Measurements from ENCODE around the gene UROS.

The UROS gene

DNA sequence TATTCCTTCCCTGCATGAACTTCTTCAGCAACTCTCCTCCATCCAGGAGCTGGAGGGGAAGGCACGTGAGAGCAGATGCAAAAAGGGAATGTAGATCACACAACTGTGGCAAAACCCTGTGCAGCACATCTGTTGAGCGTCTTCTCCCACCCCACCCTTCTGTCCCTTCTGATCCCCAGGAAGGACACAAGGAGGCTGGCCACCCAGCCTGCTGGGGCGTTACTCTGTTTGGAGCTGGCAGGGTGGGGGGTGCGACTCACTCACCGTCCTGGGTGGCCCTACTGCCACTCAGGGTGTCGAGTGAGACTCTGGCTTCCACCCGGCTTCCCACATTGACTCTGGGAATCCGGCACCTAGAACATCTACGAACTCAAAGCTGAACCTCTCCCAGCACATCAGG, 37.3 kb downstream of the UROS start:
- DNase-seq: no peak

DNA sequence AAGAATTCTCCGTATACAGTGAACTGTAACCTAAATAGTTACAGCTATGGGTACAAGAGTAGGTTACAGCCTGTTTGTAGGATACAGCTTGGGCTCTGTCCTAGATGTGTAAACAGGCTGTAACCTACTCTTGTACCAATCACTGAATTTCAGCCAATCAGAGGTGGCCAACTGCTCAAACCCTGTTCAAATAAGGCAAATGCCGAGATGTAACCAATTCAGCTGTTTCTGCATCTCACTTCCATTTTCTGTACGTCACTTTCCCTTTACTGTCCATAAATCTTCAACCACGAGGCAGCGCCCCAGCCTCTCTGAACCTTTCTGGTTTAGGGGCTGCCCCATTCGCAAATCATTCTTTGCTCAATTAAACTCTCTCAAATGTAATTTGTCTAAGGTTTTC, 39.1 kb downstream of the UROS start:
- no peak for DNase-seq

DNA sequence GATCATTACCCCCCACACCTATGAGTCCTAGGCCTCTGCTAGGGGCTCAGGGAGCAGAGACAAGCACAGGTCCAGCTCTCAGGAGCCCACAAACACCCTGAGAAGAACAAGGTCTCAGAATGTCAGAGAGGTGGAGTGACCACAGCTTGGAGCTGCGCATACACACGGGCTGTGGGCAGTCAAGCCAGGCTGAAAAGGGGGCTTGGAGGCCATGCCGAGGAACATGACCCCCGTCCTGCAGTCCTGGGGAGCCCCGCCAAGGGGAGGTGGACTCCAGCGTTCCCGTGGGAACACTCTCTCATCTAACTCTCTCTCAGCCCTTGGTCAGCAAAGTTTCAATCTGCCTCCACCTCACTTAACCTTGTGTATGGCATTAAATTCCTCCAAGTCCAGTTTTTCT, 39.6 kb downstream of the UROS start:
- DNase-seq: no peak

DNA sequence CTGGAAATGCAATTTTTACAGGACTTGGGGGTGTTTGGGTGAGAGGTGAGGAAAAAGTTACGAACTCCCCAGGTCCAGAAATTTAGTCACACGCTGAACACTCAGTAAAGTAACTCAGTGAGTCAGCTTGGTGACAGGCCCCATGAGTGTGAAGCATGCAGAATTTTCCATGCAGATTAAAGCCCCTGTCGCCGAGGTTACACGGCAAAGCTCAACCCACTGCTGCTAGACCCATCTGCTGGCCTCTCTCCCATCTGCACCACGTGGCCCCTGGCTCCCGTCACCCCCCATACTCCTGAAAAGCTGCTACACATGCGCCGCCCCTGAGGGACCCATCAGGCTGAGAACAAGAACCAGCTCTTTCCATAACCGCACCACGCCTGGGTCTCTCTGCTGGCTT, 40.4 kb downstream of the UROS start:
- DNase-seq: no peak

DNA sequence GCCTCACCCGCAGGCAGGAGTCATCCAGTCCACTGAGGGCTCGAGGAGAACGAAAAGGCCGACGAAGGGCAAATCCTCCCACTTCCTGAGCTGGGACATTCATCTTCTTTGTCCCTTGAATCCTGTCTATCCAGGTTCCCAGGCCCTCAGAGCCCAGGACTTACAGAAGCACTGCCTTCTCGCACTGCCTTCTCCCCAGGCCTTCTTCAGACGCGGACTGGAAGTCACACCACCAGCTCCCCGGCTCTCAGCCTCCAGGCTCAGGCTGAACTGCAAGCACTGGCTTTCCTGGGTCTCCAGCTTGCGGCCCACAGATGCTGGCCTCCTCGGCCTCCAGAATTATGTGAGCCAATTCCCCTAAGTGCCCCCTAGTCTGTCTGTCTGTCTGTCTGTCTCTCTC, 41.0 kb downstream of the UROS start:
- no peak for DNase-seq

DNA sequence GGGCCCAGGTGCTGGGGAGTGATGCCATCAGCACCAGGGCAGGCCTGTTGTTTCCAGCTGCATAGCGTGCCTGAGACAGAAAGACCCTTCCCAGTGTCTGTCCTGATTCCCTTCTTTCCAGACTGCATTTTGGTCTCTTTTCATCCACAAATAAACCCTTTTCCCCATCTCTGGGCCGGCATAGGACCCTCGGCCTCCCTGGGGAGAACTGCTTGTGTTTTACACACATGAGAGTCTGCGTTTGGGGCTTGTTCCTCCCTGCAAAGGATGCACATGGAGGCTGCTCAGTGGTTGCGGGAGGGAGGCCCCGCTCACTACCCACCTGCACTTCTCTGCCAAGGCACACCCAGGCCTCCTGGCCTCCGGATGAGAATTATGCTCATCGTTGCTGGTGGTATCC, 41.7 kb downstream of the UROS start:
- no peak for DNase-seq

DNA sequence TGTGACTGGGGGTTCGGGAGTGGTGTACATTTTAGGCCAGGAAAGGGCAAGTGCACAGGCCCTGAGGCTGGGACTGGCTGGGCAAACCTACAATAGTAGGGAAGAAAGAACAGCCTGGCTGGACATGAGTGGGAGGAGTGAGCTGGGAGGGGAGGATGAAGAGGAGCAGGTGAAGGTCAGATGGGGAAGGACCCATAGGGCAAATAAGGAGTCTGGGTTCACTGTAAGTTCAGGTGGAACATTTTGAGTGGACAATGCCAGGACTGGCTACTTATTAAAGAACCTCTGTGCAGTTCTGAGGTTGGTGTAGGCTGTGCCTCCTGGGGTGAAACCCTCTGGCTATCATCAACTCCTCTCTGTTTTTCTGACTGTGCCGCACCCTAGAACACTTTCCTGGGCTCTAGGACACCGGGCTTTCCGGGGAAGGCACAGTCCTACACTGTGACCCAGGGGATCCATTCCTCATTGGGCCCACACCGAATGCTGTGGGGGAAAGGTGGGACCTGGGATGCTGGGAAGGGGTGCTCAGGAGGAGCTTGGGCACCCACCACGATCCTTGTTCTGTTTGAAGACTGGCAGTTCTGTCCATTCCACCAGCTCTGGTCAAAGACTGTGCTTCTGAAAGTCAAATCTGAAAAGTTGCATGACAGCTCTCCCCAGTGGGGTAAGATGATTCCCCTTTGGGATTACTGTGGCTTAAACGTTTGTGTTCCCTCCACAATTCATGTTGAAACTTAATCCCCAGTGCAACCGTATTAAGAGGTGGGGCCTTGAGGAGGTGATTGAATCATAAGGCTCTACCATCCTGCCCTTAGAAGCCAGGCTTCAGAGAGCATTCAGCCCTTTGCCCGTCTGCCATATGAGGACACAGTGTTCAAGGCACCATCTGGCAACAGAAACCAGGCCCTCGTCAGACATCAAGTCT, 43.4 kb downstream of the UROS start:
- DNase-seq: no peak

DNA sequence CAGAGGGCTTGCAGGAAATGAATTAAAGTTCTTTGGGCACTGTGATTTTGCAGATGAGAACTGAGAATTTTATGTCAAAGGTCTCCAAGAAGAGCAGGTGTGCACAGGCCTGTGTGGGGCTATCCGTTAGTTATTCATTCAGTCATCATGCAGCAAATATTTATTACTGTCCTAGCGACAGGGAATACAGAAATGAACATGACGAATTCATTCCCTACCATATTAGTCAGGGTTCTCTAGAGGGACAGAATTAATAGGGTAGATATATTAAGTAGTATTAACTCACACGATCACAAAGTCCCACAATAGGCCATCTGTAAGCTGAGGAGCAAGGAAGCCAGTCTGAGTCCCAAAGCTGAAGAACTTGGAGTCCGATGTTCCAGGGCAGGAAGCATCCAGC, 44.5 kb downstream of the UROS start:
- DNase-seq: no peak

DNA sequence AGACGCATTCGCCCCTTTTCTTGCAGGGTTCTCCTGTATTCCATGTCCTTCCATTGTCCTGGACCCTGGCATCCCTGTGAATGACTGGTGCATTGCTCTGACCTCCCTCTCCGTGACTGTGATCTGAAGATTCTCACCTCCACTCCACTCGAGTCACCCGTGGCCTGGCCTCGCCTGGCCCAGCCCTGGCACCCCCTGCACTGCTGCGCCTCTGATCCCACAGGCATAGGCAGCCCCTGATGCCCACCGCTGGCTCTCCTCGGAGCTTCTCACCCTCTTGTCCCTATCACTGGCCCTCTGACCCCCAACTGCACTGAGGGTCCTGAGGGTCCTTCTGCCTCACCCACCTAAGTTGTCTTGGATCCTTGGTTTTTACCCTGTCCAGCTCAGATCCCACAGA, 45.3 kb downstream of the UROS start:
- DNase-seq: no peak

DNA sequence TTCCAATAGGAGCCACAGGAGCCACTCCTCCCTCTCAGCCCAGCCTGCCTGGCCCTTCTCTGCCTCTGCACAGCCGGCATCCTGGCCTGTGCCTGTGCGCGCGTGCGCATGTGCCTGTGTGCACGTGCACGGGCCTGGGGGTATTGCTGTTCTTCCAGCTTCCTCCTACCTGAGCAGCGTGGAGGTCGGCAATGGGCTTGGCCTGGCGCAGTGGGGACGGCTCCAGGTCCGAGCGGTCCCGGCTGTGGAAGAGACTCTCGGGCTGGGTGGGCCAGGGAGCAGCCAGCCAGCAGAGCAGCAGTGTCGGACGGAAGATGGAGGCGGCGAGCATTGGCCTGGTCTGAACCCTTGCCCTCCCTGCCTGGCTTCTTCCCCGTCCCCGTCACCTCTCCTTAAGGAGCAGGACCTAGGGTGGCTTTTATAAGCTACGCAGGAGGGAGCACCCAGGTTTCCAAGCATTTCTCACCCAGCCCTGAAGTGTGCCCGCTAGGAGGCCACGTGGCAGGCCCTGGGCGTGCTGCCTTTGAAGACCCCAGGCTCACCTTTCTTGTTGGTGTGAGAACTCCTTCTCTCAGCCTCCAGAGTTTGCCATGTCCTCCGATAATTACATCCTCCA, 47.5 kb downstream of the UROS start, which contains the start of gene MMP21:
Gene MMP21 (minus strand): TSS at position 331 of the 616 bp plus-strand sequence. CDS start 0 bp downstream, at position 331.
- no peak for DNase-seq

DNA sequence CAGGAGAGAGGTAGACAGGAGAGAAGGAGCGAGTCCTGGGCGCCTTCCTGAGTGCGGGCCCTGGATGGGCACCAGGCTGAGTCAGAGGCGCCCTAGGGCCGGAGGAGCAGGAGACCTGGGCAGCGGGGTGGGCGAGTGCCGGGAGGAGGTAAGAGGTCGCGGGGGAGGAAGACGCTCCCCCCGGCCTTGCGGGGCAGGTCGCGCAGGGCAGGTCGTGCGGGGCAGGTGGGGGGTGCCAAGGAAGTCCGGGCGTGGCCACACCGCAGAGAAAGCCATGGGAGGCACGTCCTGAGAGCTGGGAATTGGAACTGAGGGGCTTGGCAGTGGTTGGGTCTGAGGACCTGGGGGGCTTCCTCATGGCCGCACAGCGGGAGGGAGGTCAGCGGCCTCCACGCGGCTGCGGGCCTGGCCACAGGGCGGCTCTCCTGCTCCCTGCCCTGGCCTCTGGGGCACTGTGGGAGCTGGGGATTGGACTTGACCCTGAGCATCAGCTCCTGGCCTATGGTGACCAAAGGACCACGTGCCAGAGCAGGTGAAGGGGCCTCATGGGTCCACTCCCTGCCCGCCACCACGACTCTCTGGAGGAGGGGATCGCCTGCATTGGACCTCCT, 48.4 kb downstream of the UROS start:
- DNase-seq: no peak

DNA sequence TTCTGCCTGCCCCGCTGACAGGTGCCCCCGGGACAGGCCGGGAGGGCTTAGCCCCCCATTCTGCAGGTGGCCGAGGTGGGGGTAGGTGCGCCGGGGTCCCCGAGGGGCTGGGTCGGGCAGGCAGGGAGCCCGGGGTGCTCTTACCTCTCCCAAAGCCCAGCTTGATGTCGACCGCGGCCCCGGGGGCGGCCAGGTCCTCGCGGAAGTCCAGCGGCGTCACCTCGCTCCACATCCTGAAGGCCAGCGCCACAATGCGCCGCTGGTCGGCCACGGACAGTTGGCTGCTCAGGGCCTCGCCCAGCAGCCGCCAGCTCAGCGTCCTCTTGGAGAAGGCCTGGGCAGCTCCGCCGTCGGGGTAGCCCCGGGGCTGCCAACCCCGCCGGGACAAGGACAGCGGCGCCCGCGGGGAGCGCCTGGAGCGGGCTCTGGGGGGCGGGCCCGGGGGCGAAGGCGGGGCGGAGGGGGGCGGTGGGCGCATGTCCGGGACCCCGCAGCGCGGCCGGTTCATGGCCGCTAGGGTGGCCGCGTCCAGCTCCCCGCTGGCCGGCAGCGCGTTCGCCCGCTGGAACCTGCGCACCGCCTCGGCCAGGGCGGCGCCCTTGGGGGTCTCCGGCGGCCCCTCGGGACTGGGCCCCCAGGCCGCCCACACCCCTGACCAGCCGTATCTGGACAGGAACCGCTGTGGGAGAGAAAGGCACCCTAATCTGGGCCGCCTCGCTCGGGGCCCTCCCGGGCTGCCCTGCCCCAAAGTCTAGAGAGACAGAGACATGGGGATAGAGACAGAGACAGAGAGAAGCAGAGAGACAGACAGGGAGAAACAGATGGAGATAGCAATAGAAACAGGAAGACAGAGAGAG, 49.1 kb downstream of the UROS start:
- DNase-seq: no peak

DNA sequence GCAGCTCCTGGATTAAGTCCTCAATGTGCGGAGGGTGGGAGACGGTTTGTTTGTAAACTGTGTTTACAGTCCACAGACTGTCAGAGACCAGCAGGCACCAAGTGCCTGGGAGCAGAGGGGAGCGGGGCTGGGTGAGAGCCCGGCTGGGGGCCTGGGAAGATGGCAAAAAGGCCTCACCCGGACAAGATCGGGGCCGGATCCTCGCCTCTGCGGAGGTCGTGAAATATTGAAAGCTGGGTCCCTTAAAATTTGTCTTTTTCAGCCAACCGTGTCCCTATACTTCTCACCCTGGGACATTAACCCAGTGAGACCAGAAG, 50.2 kb downstream of the UROS start:
- DNase-seq: no peak

DNA sequence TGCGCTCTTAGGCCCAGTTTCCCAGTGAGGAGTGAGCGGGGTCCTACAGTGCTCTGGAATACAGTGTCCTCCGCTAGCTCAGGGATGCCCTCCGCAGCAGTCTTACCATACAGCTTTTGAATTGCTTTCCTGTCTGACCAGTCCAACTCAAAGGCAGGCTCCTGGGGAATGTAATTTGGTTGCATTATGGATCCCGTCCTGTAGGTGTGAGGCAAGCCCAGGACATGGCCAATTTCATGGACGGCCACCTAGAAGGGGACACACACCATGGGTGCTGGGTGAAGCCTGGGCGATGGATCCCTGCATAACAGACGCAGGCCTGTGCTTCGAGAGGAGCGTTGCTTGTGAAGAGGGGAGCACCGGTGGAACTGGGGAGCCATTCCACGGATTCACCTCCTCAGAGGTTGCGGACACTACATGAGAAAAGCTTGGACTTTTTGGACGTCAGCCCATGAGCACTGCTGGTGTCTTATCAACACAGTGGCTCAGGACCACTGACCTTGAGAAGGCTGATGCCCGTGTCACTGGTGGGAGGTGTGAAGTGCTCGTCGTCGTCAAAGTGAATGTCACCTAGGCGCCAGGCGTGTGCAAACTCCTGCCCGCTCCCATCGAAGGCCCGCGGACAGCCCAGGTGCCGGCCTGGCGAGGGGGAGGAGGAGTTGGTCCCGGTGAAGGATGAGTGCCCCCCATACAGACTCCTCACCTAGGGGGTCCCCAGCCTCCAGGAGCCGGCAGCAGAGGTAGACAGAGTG, 50.8 kb downstream of the UROS start:
- no peak for DNase-seq

DNA sequence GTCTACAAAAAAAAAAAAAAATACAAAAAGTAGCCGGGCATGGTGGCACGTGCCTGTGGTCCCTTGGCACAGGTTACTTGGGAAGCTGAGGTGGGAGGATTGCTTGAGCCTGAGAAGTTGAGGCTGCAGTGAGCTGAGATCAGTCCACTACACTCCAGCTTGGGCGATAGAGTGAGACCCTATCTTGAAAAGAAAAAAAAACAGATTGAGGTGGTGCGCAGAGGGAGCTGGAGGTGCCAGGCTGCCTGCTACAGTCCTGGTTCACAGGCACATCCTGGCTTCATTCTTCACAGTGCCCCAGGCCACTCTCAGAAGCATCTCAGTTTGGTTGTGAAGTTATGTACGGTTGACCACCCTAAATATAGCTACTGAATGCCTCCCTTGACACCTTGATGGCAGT, 52.2 kb downstream of the UROS start:
- DNase-seq: no peak

DNA sequence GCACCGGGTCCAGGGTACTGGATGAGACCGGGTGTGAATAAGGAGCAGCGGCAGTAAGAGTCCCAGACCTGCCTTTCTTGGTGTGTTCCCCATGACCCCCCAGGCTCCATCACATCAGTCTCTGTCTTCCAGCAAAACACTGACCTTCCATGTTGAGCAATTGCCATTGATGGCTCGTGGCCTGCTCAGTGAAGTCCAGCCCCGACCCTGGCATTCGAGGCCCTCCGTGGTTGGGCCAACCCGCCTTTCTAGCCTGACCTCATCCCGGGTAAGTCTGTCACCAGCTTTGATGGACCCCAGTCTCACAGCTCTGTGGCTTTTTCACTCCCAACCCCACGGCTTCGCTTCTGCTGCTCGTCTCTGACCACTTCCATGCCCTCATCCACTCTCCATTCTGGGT, 53.9 kb downstream of the UROS start:
- no peak for DNase-seq

DNA sequence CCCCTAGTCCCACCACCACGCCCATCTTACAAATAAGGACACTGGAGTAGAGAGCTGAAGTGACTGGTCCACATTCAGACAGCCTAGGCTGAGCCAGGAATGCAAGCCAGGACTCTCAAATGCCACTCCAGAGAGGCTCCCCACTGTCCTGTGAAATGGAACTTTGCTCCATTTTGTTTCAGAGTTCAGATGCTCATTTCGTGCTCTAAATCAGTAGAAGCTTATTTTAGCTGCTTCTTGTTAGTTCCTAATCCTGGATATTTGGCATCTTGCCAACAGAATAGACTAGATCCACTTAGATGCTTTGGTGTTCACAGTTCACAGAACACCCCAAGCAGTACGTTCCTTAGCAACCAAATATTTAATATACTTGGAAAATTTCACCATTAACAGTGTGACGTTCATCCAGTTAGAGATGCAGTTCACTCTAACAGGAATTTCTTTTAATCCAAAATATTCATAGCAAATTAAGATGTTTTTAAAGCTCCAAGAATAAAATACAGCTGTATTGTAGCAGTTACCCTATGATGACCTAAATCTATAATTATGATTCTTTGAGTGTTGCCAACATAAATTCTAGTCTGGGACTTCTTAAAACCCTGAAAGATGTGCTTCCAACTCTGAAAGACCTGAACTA, 54.7 kb downstream of the UROS start:
- DNase-seq: no peak

DNA sequence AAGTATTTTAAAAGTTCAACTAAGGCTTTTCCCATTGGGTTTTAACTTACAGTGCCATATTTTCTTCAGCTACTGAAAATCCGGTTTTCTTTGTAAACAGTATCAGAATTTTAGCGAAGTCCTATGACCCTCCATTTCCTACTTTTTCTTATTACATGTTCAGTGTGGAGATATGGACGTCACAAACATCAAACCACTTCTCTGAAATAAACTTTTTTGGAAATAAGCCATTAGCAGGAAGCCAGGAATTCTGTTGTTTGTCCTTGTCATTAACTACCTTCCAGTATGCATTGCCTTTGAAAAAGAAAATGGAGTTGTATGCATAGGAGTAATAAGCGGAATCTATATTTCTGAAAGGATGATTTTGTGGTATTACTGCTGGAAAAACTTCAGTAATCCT, 56.5 kb downstream of the UROS start:
- DNase-seq: no peak

DNA sequence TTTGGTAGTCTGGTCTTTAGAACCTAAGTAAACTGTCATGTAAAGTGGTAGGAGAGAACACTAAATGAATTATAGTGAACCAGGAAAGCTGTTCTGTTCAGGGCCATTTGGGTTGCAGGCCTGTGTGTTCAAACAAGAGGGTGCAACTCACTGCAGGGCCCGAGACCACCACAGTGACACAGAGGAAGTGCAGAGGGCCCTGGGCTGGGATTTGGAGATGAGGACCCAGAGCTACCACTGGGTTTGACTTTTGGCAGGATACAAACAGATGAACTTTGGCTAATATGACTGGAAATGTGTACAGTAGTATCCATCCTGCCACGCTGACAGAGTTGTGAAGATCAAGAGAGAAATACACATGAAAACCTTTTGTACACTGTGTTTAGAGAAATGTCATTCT, 57.2 kb downstream of the UROS start:
- DNase-seq: no peak

DNA sequence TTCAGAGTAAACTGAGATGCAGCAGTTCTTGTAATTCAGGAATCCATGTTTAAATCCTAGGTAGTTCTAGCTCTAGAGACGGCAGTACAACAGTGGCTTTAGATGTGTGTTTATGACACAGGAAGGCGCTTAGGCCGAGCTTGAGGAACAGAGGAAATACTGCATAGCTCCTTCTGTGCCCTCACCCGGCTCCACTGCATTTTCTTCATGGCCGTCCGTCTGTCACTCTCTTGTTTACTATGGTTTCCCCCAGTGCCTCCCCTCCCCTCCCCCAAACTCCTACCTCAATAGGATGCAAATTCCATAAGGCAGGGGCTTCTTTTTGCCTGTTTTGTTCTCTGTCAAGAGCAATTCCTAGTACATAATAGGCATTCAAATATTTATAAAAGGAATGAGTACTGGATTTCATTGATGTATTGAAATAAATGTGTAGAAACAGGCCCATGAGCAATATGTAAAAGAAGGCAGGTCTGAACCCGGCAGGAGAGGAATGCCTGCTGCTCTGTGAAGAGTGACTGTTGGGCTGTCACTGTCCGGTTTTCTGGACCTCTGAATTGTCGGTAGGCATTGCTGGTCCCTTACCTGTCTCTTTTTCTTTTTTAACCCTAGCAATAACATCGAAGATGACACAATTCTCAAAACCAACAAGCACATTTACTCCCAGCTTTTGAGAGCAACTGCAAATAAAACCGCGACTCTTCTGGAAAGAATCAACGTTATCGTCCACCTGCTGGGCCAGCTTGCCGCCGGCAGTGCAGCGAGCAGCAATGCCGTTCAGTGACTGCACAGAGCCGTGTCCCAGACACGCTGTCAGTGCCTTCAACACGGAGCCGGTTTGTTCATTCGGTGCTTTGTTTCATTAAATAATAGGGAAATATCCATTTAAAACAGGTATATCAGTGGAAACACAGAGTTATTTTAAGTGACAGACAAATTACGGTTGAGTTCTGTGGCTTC, 60.1 kb downstream of the UROS start:
- no peak for DNase-seq

DNA sequence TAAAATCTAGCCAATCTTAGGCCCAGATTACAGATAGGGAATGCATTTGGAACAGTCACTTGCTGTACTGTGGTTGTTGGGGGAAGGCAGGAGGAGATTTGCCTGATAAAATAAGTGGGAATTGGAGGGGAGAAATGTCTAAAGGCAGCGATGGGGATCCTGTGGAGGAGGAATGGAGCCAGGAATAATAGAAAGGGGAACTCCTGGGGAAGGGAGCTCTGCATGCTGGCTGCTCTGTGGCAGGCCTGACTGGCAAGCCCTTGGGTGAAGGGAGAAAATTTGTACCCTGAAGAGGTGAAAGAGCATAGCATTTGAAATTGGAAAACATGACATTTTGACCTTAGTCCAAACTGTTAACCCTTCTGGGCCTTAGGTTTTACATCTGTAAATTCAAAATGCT, 61.1 kb downstream of the UROS start:
- DNase-seq: no peak
